Endometrial microvascular endothelial cells (primary cell): ENCODE results near the gene CDH23. TPM values are rescaled to one million over a fixed set of nuclear protein-coding genes. Genes with fewer than 3 reads are reported as not detected.

Experiments used
- in situ Hi-C: cut with HindIII; loops from 2 replicates; pipeline ENCODE4 v1.10.0; 2017; ENCODE audit warnings: low sequenced_read_pairs, low pct_unique_long_range_greater_than_20kb; ENCODE audit errors: inconsistent ontology term
- total RNA-seq: library from RNA; depleted of rRNA; stranded (reverse); fragments of >200 nt; gene quantifications from one replicate; pipeline ENCODE4 v1.2.3, GENCODE V29; 2015; ENCODE audit errors: inconsistent ontology term

The CDH23 gene
- total RNA-seq, 1 donor from 2014 or later: 0.09 TPM

- in situ Hi-C loops: no loop called here
Measured at GRCh38 chr10:71736570-71736952, 339.8 kb downstream of the CDH23 start.

DNA sequence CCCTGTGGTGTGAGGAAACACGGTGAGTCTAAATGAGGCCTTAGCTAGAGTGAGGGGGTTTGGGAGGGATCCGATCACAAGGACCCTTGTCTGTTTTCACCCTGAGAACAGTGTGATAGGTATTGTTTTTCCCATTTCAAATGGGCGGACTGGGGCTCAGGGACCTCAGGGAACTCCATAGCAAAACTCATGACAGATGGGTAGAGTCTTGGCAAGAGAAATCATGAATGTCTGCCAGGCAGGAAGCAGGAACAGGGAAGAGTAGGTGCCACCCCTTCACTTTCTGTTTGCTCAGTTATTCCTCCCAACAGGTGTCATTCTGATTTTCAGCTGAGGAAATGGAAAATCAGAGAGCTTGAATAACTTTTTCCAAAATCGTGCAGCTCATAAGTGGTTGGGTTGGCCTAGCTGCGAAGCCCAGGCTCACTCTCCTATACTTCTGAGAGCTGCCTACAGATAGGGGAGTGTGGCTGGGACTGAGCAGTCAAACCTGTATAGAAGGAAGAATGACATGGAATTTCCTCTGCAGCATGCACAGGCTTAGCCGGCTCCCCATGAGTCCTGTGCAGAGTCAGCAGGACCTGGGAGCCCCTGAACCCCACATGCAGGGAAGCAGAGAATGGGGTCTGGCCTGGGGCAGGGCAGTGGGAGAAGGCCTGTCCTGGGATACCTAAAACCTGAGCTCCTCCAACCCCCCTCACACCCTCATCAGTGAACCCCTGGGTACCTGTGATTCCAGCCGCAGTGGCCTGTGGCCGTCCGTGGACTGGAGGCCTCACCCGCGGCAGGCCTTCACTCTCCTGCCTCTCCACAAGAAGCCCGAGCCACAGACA lies 340.5 kb downstream of the CDH23 start:
- in situ Hi-C loops: no loop called here

- in situ Hi-C loops: no loop called here
Measured at GRCh38 chr10:71737834-71738197, 341.1 kb downstream of the CDH23 start.

- in situ Hi-C loops: no loop called here
Measured at GRCh38 chr10:71739358-71739900, 342.7 kb downstream of the CDH23 start.

DNA sequence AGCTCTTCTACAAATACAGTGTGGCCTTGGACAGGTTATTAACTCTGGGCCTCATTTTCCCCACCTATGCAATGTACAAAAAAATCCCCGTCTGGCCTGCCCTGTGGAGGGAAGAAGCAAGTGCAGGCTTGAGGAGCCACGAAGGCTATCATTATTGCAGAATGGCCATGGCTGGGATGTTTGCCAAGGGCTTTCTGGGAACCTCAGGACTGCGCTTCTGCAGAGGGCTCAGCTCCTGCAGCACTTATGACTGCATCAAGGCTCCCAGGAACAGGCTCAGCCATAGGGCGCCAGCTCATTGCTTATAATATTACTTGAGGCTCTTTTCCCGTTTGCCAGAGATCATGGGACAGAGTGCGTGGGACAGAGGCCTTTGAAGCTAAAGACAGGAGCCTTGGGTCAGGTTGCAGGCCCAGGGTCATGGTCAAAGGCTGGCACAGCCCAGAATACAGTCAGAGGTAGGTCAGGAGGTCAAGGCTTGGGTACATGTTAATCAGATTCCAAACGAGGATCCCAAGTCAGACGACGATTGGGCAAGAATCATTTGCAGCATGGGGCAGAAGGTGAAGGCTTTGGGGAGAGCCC lies 343.4 kb downstream of the CDH23 start:
- in situ Hi-C loops: no loop called here

GRCh38 chr10:71741029-71741428 lies 344.3 kb downstream of the CDH23 start:
- in situ Hi-C loops: no loop called here

- in situ Hi-C loops: no loop called here
Measured at GRCh38 chr10:71741671-71742070, 345.0 kb downstream of the CDH23 start.

DNA sequence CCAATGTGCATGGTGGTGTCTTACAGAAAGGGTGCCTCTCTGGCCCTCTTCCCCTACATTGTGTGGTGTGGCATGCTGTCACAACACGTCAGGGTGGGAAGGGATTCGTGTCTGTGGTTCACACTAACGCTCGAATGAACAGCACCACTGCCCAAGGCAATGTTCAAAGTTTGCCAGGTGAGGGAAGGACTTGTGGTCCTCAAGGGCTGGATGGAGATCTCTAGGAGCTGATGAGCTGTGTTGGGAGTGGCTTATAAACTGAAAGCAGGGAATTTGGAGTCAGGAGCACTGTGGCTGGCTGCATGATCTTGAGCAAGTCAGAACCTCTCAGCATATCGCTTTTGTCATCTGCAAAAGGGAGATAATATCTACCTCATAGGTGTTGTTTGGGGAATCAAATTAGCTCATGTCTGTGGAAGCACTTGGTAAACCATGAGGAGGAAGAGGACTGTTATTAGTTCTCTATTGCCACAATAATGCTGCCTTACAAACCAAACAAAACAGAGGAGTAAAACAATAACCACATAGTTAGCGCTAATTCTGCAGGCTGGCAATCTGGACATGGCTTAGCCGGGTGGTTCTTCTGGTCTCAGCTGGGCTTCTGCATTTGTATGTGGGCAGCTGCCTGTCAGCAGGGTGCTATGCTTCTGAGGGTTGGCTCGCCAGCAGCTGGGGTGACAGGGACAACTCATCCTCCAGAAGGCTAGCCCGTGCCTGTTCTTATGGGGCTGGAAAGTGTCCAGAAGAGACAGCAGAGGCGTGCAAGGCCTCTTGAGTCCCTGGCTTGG lies 345.8 kb downstream of the CDH23 start:
- in situ Hi-C loops: no loop called here

DNA sequence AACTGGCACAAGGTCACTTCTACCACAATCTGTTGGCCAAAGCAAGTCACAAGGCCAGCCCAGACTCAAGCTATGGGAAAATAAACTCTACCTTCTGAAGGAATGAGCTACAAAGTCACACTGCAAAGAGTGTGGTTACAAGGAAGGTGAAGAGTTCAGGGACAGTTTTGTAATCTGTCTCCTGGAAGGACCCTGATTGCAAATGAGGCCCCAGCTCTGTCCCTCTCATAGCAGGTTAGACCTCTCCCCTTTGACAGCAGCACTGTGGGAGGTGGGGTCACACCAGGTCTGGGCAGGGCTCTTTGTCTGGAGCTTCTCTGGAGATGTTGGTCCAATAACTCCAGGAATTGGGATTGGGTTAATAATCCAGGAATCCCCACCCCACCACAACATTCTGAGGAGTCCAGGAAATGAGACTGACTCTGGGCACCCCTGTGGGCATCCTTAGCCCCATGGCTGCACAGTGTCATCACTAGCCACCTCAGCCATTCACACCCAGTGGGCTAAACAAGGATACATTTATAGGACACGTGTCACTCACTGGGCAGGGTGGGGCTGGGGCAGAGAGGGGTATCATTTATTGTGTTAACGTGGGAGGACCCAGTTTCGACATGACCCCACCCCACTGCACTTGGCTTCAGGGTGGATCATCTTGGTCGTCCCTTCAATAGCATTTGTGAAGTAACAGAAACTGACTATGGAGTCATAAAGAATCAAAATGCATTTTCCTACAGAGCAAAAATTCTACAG lies 346.5 kb downstream of the CDH23 start:
- in situ Hi-C loops: no loop called here

- in situ Hi-C loops: no loop called here
Measured at GRCh38 chr10:71743866-71744265, 347.1 kb downstream of the CDH23 start.

DNA sequence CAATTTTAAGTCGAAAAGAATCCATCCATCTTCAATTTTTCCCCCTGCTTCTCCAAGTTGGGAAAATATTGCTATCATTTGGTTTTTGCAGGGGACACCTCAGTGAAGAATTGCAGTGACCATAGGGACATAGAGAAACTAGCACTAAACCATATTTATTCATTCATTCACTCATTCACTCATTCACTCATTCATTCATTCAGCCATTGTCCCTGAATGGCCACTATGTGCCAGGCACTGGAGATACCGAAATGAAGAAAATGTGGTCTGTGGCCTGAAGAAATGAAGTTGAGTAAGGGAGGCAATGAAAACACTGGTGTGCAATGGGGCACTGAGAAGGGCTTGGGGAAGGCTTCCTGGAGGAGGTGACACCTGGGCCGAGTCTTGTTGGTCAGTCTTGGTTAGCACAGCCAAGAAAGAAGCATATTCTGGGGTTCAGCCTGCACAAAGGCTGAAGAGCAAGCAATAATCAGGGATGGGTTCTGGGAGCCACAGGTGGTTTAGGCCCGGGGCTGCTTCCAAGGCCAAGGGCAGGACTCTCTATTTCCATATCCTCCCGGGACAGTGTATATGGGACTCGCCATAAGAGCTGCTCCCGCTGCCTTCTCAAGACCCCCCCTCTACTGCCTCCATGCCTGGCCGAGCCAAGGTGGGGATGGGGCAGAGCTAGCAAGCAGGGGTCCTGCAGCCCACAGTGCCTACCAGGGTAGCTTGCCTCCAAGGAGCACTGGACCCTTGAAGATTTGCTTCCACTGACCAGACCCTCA lies 348.4 kb downstream of the CDH23 start:
- in situ Hi-C loops: no loop called here

GRCh38 chr10:71745664-71746250 lies 349.0 kb downstream of the CDH23 start:
- in situ Hi-C loops: no loop called here

GRCh38 chr10:71746344-71747037 lies 349.8 kb downstream of the CDH23 start:
- in situ Hi-C loops: no loop called here

DNA sequence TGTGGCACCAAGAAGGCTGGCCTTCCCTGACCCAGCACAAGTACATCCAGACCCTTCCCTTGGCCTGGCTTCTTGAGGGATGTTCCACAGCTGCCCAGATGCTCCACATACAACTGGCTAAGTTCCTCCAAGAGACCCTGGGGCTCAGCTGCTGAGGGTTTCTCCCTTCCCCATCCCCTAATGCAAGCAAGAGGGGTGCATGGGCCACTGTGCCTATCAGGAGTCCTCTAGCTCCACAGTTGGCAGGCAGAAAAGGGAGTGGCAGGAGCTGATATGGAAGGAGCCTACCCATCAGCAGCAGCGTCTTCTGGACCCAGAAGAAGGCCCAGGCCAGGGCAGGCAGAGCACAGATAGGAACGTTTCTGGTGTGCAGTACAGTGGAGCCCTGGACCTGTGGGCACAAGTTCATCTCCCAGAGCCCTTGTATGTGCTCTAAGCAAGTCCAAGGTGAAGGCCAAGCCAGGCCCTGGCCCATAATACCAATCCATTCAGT lies 350.4 kb downstream of the CDH23 start:
- in situ Hi-C loops: no loop called here

DNA sequence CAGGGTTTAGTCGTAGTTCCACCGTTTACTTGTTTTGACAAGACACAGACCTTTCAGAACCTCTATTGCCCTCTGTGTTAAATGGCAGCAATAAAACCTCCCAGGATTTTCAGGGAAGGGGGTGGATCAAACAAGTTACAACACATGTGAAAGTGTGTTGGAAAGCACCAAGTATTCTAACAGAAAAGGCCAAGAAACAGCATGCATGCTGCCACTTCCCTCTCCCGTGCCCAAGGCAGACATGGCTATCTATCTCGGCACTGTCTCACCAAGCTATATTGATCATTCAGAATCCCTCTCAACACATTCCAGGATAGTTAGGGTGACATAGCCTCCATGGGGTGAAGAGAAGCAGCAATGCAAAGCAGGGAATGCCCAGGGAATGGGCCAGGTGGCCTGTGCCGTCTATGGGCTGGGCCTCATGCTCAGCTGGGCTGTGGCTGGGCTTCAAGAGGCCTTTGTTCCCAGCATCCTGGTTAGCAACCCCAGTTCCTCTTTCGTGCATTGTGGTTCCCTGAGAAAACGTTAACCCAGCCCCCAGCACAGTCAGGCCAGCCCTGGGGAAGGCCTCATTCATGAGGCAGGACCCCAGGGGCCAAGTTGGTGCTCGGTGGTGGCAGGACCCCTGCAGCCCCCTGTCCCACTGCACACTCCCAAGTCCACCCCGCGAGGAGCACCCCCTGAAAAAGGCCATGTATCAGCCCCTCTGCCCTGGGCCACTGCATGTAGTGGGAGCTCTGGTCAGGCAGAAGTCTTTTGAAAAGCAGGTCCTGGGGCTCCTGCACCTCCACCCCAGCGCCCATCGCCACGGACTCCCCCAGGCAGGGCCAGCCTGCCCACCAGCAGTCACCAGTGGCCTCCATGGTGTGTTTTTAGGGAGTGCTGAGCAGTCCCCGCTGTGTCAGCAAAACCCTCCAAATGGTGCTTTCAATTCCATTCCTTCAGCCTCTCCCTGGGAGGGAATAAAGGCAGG lies 351.1 kb downstream of the CDH23 start:
- in situ Hi-C loops: no loop called here

GRCh38 chr10:71748671-71749191 lies 352.0 kb downstream of the CDH23 start:
- in situ Hi-C loops: no loop called here
